ENCODE data around the gene CDH13.

The CDH13 gene

GRCh38 chr16:83494459-83494858 is 867.7 kb downstream of the CDH13 start:
- DNase-seq (ENCODE audit: extremely low read depth, insufficient read length), result no peak
- H3K27me3 ChIP-seq (replicated peaks; ENCODE audit: control insufficient read depth, insufficient read depth, low read length), result no peaks in the 10 kb centered on the region
- H3K36me3 ChIP-seq (ENCODE audit: control insufficient read depth, insufficient read depth, low read length), result no peaks in the 10 kb centered on the region
- H3K4me3 ChIP-seq (replicated peaks; ENCODE audit: low read depth, low read length), result no peak overlapping the region
- no peak for TF ChIP-seq CTCF (IDR thresholded peaks at IDR 0.05; ENCODE audit: insufficient read depth, low read length, poor library complexity, severe bottlenecking)

GRCh38 chr16:83501481-83501880 is 874.7 kb downstream of the CDH13 start:
- no peak overlapping the region for H3K4me3 ChIP-seq (replicated peaks; ENCODE audit: low read depth, low read length)
- DNase-seq (ENCODE audit: extremely low read depth, insufficient read length), result no peak
- no peaks in the 10 kb centered on the region; the same call in 1 of the 2 replicates for H3K27me3 ChIP-seq (replicated peaks; ENCODE audit: control insufficient read depth, insufficient read depth, low read length)
- no peak for TF ChIP-seq CTCF (IDR thresholded peaks at IDR 0.05; ENCODE audit: insufficient read depth, low read length, poor library complexity, severe bottlenecking)
- no peaks in the 10 kb centered on the region for H3K36me3 ChIP-seq (ENCODE audit: control insufficient read depth, insufficient read depth, low read length)

- DNase-seq (ENCODE audit: extremely low read depth, insufficient read length), result no peak
- Histone ChIP-seq H3K27me3 (replicated peaks; ENCODE audit: control insufficient read depth, insufficient read depth, low read length) (no peaks in the 10 kb centered on the region; the same call in 1 of the 2 replicates), H3K36me3 (ENCODE audit: control insufficient read depth, insufficient read depth, low read length) (no peaks in the 10 kb centered on the region), H3K4me3 (replicated peaks; ENCODE audit: low read depth, low read length) (no peak overlapping the region)
- TF ChIP-seq CTCF (IDR thresholded peaks at IDR 0.05; ENCODE audit: insufficient read depth, low read length, poor library complexity, severe bottlenecking), result no peak
These were observed 881.5 kb downstream of the CDH13 start for GRCh38 chr16:83508295-83508694.

GRCh38 chr16:83509316-83509715 is 882.5 kb downstream of the CDH13 start:
- no peak for TF ChIP-seq CTCF (IDR thresholded peaks at IDR 0.05; ENCODE audit: insufficient read depth, low read length, poor library complexity, severe bottlenecking)
- Histone ChIP-seq H3K4me3 (replicated peaks; ENCODE audit: low read depth, low read length) (no peak overlapping the region), H3K36me3 (ENCODE audit: control insufficient read depth, insufficient read depth, low read length) (no peaks in the 10 kb centered on the region), H3K27me3 (replicated peaks; ENCODE audit: control insufficient read depth, insufficient read depth, low read length) (no peaks in the 10 kb centered on the region)
- no peak for DNase-seq (ENCODE audit: extremely low read depth, insufficient read length)

- DNase-seq (ENCODE audit: extremely low read depth, insufficient read length), result no peak
- Histone ChIP-seq H3K27me3 (replicated peaks; ENCODE audit: control insufficient read depth, insufficient read depth, low read length) (no peaks in the 10 kb centered on the region), H3K4me3 (replicated peaks; ENCODE audit: low read depth, low read length) (no peak overlapping the region), H3K36me3 (ENCODE audit: control insufficient read depth, insufficient read depth, low read length) (no peaks in the 10 kb centered on the region)
- TF ChIP-seq CTCF (IDR thresholded peaks at IDR 0.05; ENCODE audit: insufficient read depth, low read length, poor library complexity, severe bottlenecking), result no peak
These were observed 884.1 kb downstream of the CDH13 start for GRCh38 chr16:83510906-83511305.
